ENCODE data around the gene SLX4IP. TPM values are rescaled to one million over a fixed set of nuclear protein-coding genes. Genes with fewer than 3 reads are reported as not detected.
A peak's percentile ranks its signal among the peaks of the same experiment; 100 is the strongest.

The SLX4IP gene
- total and polyA plus RNA-seq, 4 donors: 1.2 to 9.5 (median 4.3) TPM

DNA sequence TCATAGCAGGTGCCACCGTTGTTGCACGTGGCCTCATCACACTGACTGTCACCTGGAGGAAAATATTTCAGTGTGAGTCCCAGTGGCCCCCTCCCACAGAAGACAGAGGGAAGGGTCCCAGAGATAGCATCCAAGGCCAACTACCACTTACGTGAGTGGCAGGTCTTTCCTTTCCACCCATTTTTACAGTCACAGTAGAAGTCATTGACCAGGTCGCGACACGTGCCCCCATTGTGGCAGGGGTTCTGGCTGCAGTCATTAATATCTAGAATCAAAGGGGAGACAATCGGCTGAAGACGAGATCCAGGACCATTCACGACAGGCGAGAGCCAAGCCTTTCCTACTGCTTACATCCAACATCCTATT, 210.1 kb downstream of the SLX4IP start:
- Histone ChIP-seq H3K27me3 (ENCODE audit: control insufficient read depth in 3 of 3, insufficient read depth in 3 of 3, low read length in 2 of 3) (no peaks in the 10 kb centered on the region), H3K9ac (ENCODE audit: insufficient read depth in 1 of 2, low read length in 2 of 2) (no peak overlapping the region), H3K9me3 (ENCODE audit: control insufficient read depth in 4 of 4, insufficient read depth in 3 of 4, low read length in 3 of 4) (no peaks in the 10 kb centered on the region), H3K36me3 (ENCODE audit: control insufficient read depth in 4 of 4, insufficient read depth in 4 of 4, low read length in 4 of 4) (peaks cover 31 to 78% (median 68%) of the 10 kb centered on the region in 4 donors), H3K4me1 (ENCODE audit: control insufficient read depth in 5 of 5, insufficient read depth in 5 of 5, low read length in 5 of 5) (peaks cover 0 to 22% (median 6%) of the 10 kb centered on the region in 5 donors), H3K27ac (ENCODE audit: low read depth in 1 of 2, low read length in 1 of 2) (peak overlapping the region in 1 of 2 donors; percentile 9), H3K4me3 (no peak overlapping the region)
- TF ChIP-seq, protein P1, sequence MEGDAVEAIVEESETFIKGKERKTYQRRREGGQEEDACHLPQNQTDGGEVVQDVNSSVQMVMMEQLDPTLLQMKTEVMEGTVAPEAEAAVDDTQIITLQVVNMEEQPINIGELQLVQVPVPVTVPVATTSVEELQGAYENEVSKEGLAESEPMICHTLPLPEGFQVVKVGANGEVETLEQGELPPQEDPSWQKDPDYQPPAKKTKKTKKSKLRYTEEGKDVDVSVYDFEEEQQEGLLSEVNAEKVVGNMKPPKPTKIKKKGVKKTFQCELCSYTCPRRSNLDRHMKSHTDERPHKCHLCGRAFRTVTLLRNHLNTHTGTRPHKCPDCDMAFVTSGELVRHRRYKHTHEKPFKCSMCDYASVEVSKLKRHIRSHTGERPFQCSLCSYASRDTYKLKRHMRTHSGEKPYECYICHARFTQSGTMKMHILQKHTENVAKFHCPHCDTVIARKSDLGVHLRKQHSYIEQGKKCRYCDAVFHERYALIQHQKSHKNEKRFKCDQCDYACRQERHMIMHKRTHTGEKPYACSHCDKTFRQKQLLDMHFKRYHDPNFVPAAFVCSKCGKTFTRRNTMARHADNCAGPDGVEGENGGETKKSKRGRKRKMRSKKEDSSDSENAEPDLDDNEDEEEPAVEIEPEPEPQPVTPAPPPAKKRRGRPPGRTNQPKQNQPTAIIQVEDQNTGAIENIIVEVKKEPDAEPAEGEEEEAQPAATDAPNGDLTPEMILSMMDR (IDR thresholded peaks at IDR 0.05; ENCODE audit: control extremely low read depth, extremely low read depth): no peak
- DNase-seq (no peak), ATAC-seq (ENCODE audit: insufficient read depth, low FRiP score) (no peak)
- 92 to 94% methylated on average over 10 of the region's 10 CpGs for WGBS, 2 donors

DNA sequence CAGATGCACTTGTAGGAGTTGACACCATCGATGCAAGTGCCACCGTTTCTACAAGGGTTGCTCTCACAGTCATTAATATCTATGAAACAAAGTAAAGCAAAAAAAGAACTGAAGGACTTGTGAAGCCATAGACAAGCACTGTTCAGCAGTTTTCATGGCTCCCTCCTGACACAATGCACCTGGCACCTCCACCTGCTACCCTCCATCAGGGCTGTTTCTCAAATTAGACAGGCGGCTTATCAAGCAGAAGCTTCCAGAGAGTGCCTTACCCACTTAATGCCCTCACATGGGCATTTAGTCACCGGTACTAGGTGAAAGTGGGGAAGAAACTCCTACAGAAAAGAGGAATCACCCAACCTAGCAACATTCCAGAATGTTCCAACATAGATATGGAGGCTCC, 210.9 kb downstream of the SLX4IP start:
- WGBS, 2 donors: 92 to 95% methylated on average over 4 of the region's 4 CpGs

DNA sequence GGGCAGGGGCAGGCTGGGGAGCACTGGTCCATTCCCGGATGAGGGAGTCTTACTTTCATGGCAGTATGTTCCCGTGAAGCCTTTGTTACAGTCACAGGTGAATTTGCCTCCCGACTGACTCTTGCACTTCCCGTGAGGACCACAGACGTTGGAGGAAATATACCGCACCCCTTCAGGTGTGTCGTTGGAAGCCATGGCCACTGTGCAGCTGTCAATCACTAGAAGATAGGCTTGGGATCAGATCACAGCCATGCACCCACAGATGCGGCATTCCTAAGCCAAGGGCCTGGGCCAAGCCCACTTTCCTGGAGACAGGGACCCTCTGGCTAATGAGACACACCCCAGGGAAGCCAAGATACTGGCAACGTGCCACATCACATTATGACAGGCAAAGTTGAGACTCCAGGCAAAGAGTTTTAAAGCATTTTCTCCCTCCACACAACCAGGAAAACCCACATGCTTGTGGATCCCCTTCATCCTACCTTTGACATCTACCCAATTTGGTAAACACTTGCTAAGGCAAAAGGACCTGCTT, 211.8 kb downstream of the SLX4IP start:
- no peak for DNase-seq
- Histone ChIP-seq H3K4me1 (ENCODE audit: control insufficient read depth in 5 of 5, insufficient read depth in 5 of 5, low read length in 5 of 5) (peaks cover 0 to 28% (median 6%) of the 10 kb centered on the region in 5 donors), H3K27ac (ENCODE audit: low read depth in 1 of 2, low read length in 1 of 2) (no peak overlapping the region), H3K9me3 (ENCODE audit: control insufficient read depth in 4 of 4, insufficient read depth in 3 of 4, low read length in 3 of 4) (no peaks in the 10 kb centered on the region), H3K36me3 (ENCODE audit: control insufficient read depth in 4 of 4, insufficient read depth in 4 of 4, low read length in 4 of 4) (peaks cover 27 to 73% (median 61%) of the 10 kb centered on the region in 4 donors), H3K9ac (ENCODE audit: insufficient read depth in 1 of 2, low read length in 2 of 2) (no peak overlapping the region), H3K4me3 (no peak overlapping the region), H3K27me3 (ENCODE audit: control insufficient read depth in 3 of 3, insufficient read depth in 3 of 3, low read length in 2 of 3) (no peaks in the 10 kb centered on the region)
- 91% methylated on average over 9 of the region's 9 CpGs for WGBS, 2 donors
- TF ChIP-seq, protein P1 (IDR thresholded peaks at IDR 0.05; ENCODE audit: control extremely low read depth, extremely low read depth): no peak
- no peak for ATAC-seq (ENCODE audit: insufficient read depth, low FRiP score)

More for the DNA sequence above, 210.9 kb downstream of the SLX4IP start:
- H3K4me1 ChIP-seq (ENCODE audit: control insufficient read depth in 5 of 5, insufficient read depth in 5 of 5, low read length in 5 of 5): peaks cover 0 to 24% (median 6%) of the 10 kb centered on the region in 5 donors
- TF ChIP-seq, protein P1 (IDR thresholded peaks at IDR 0.05; ENCODE audit: control extremely low read depth, extremely low read depth): no peak
- DNase-seq (no peak), ATAC-seq (ENCODE audit: insufficient read depth, low FRiP score) (no peak)
- H3K36me3 ChIP-seq (ENCODE audit: control insufficient read depth in 4 of 4, insufficient read depth in 4 of 4, low read length in 4 of 4): peaks cover 34 to 74% (median 63%) of the 10 kb centered on the region in 4 donors
- H3K9ac ChIP-seq (ENCODE audit: insufficient read depth in 1 of 2, low read length in 2 of 2): no peak overlapping the region
- H3K9me3 ChIP-seq (ENCODE audit: control insufficient read depth in 4 of 4, insufficient read depth in 3 of 4, low read length in 3 of 4): no peaks in the 10 kb centered on the region
- H3K4me3 ChIP-seq: no peak overlapping the region
- no peaks in the 10 kb centered on the region for H3K27me3 ChIP-seq (ENCODE audit: control insufficient read depth in 3 of 3, insufficient read depth in 3 of 3, low read length in 2 of 3)
- no peak overlapping the region for H3K27ac ChIP-seq (ENCODE audit: low read depth in 1 of 2, low read length in 1 of 2)

DNA sequence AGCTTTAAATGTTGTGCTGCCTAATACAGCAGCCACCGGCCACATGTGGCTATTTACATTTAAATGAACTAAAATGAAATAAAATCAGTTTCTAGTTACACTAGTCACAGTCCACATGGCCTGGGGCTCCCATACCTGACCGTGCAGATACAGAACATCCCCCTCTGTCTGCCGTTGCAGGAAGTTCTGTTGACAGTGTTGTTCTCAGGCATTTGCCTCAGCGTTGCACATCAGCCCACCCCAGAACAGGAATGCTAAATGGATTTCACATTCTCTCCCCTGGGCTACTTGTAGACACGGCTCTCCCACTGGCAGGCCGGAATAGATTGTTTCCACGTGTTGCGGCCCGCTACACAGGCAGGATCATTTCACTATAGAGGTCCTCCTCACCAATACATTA, 212.4 kb downstream of the SLX4IP start:
- WGBS, 2 donors: 79 to 81% methylated on average over 9 of the region's 9 CpGs
- Histone ChIP-seq H3K4me1 (ENCODE audit: control insufficient read depth in 5 of 5, insufficient read depth in 5 of 5, low read length in 5 of 5) (peaks cover 0 to 30% (median 8%) of the 10 kb centered on the region in 5 donors), H3K9me3 (ENCODE audit: control insufficient read depth in 4 of 4, insufficient read depth in 3 of 4, low read length in 3 of 4) (no peaks in the 10 kb centered on the region), H3K36me3 (ENCODE audit: control insufficient read depth in 4 of 4, insufficient read depth in 4 of 4, low read length in 4 of 4) (peaks cover 27 to 69% (median 57%) of the 10 kb centered on the region in 4 donors), H3K9ac (ENCODE audit: insufficient read depth in 1 of 2, low read length in 2 of 2) (no peak overlapping the region), H3K27ac (ENCODE audit: low read depth in 1 of 2, low read length in 1 of 2) (no peak overlapping the region), H3K4me3 (no peak overlapping the region), H3K27me3 (ENCODE audit: control insufficient read depth in 3 of 3, insufficient read depth in 3 of 3, low read length in 2 of 3) (no peaks in the 10 kb centered on the region)
- TF ChIP-seq, protein P1 (IDR thresholded peaks at IDR 0.05; ENCODE audit: control extremely low read depth, extremely low read depth): no peak
- DNase-seq (no peak), ATAC-seq (ENCODE audit: insufficient read depth, low FRiP score) (no peak)
